ENCODE results near the gene MARCHF2.

GRCh38 chr19:8370176-8371010 is 42.7 kb upstream of the MARCHF2 start:
- TF ChIP-seq CTCF (IDR thresholded peaks at IDR 0.05) = no peak
- TF ChIP-seq POLR2AphosphoS5 (IDR thresholded peaks at IDR 0.05) = no peak
